RWPE2 (cell line): ENCODE data around the gene MR1.
"Not testable (repeated sequence)": the region's sequence is repeated elsewhere in the genome, so short reads cannot be mapped to it uniquely, and the experiment has no call there.

ENCODE experiments used
- ATAC-seq: fragments of 200-7000 bp; cut with Tn5 transposase; 3 replicates; pipeline ENCODE4 v1.9.1; 2021; ENCODE audit warnings: low read depth
- DNase-seq: peaks from one replicate; pipeline ENCODE4 v3.0.0-alpha.2; 2020; ENCODE audit warnings: low spot score
- H3K27ac ChIP-seq: fragments of 450-650 bp; 2 replicates; pipeline ENCODE4 v1.5.1; 2017; ENCODE audit warnings: mild to moderate bottlenecking; ENCODE audit not compliant: poor library complexity, severe bottlenecking
- H3K27me3 ChIP-seq: fragments of 250-450 bp; sonication (Bioruptor Pico); 2 replicates; pipeline ENCODE4 v1.5.1; 2021; ENCODE audit warnings: mild to moderate bottlenecking, moderate library complexity; ENCODE audit not compliant: insufficient read depth, poor library complexity, severe bottlenecking
- H3K36me3 ChIP-seq: fragments of 250-450 bp; sonication (Bioruptor Pico); 2 replicates; pipeline ENCODE4 v1.5.1; 2020; ENCODE audit warnings: low read depth, mild to moderate bottlenecking, moderate library complexity
- H3K4me1 ChIP-seq: fragments of 250-450 bp; sonication (Bioruptor Pico); 2 replicates; pipeline ENCODE4 v1.5.1; 2021; ENCODE audit warnings: mild to moderate bottlenecking, moderate library complexity; ENCODE audit not compliant: insufficient read depth, poor library complexity, severe bottlenecking
- H3K4me3 ChIP-seq: fragments of 250-450 bp; sonication (Bioruptor Pico); 2 replicates; pipeline ENCODE4 v1.5.1; 2021; ENCODE audit warnings: mild to moderate bottlenecking, moderate library complexity; ENCODE audit not compliant: severe bottlenecking
- H3K9me3 ChIP-seq: fragments of 250-450 bp; sonication (Bioruptor Pico); 2 replicates; pipeline ENCODE4 v1.5.1; 2021; ENCODE audit warnings: mild to moderate bottlenecking, moderate library complexity; ENCODE audit not compliant: severe bottlenecking
- CTCF ChIP-seq: fragments of 450-650 bp; IDR thresholded peaks from one replicate; pipeline ENCODE4 v1.5.1; 2017; ENCODE audit warnings: mild to moderate bottlenecking, moderate library complexity; ENCODE audit not compliant: poor library complexity, severe bottlenecking

The MR1 gene

GRCh38 chr1:181056560-181056959 is 22.8 kb downstream of the MR1 start:
- no peak for ATAC-seq
- no peaks in the 10 kb centered on the region for H3K9me3 ChIP-seq
- no peaks in the 10 kb centered on the region for H3K36me3 ChIP-seq
- H3K27me3 ChIP-seq: no peaks in the 10 kb centered on the region
- H3K4me3 ChIP-seq: no peak overlapping the region
- H3K27ac ChIP-seq: no peak overlapping the region
- TF ChIP-seq CTCF: no peak
- no peaks in the 10 kb centered on the region for H3K4me1 ChIP-seq
- DNase-seq: no peak

GRCh38 chr1:181057079-181057478 is 23.3 kb downstream of the MR1 start:
- H3K9me3 ChIP-seq: no peaks in the 10 kb centered on the region
- H3K27me3 ChIP-seq: no peaks in the 10 kb centered on the region
- no peak overlapping the region for H3K27ac ChIP-seq
- no peaks in the 10 kb centered on the region for H3K36me3 ChIP-seq
- DNase-seq: no peak
- H3K4me1 ChIP-seq: no peaks in the 10 kb centered on the region
- TF ChIP-seq CTCF: no peak
- H3K4me3 ChIP-seq: no peak overlapping the region
- ATAC-seq: no peak

GRCh38 chr1:181059435-181059834 is 25.7 kb downstream of the MR1 start:
- H3K36me3 ChIP-seq: no peaks in the 10 kb centered on the region
- no peaks in the 10 kb centered on the region for H3K27me3 ChIP-seq
- no peak for ATAC-seq
- no peaks in the 10 kb centered on the region for H3K4me1 ChIP-seq
- no peaks in the 10 kb centered on the region for H3K9me3 ChIP-seq
- DNase-seq: no peak
- no peak overlapping the region for H3K4me3 ChIP-seq
- TF ChIP-seq CTCF: no peak
- no peak overlapping the region for H3K27ac ChIP-seq

- Histone ChIP-seq H3K27ac (no peak overlapping the region), H3K4me3 (no peak overlapping the region), H3K36me3 (no peaks in the 10 kb centered on the region), H3K27me3 (no peaks in the 10 kb centered on the region), H3K9me3 (no peaks in the 10 kb centered on the region), H3K4me1 (no peaks in the 10 kb centered on the region)
- DNase-seq: no peak
- ATAC-seq: no peak
- no peak for TF ChIP-seq CTCF
Measured at GRCh38 chr1:181060066-181060465, 26.3 kb downstream of the MR1 start.

GRCh38 chr1:181060947-181061346 is 27.2 kb downstream of the MR1 start:
- not testable (repeated sequence) for DNase-seq, ATAC-seq, H3K36me3 ChIP-seq, H3K4me1 ChIP-seq, H3K4me3 ChIP-seq, H3K27ac ChIP-seq, H3K9me3 ChIP-seq, H3K27me3 ChIP-seq

GRCh38 chr1:181061487-181061886 is 27.7 kb downstream of the MR1 start:
- Histone ChIP-seq H3K27me3 (no peaks in the 10 kb centered on the region), H3K4me3 (no peak overlapping the region), H3K27ac (no peak overlapping the region), H3K9me3 (no peaks in the 10 kb centered on the region), H3K4me1 (no peaks in the 10 kb centered on the region), H3K36me3 (no peaks in the 10 kb centered on the region)
- DNase-seq (no peak), ATAC-seq (no peak)
- TF ChIP-seq CTCF: no peak
